GM12878 (cell line): ENCODE measurements around the gene SCIN. TPM values are rescaled to one million over a fixed set of nuclear protein-coding genes. Genes with fewer than 3 reads are reported as not detected.

Experiments
- ATAC-seq: fragments of 200-7000 bp; cut with Tn5 transposase; 3 replicates; pipeline ENCODE4 v1.9.1; 2020; ENCODE audit warnings: mild to moderate bottlenecking, moderate library complexity
- BruUV-seq: library from RNA; stranded (reverse); fragments of 400-500 nt; replicated peaks from 2 replicates; lab custom pipeline; 2021; lab: Mats Ljungman, UMichigan
- CTCF ChIA-PET: fragments of 300-600 bp; sonication (Branson Sonifier 250); formaldehyde crosslinking; extraction: SDS; loops from one replicate; lab custom pipeline; 2021; ENCODE audit warnings: inconsistent platforms; lab: Yijun Ruan, JAX
- POLR2A ChIA-PET: fragments of 350-600 bp; formaldehyde crosslinking; extraction: SDS; loops from one replicate; lab custom pipeline; 2021; ENCODE audit warnings: inconsistent platforms; lab: Charles Lee
- RAD21 ChIA-PET: fragments of 300-600 bp; sonication (Branson Sonifier 250); formaldehyde crosslinking; loops from one replicate; lab custom pipeline; 2023; ENCODE audit warnings: antibody characterized with exemption; ENCODE audit not compliant: unreplicated experiment; lab: Charles Lee
- SMC1A ChIA-PET: fragments of 300-600 bp; sonication (Branson Sonifier 250); formaldehyde crosslinking; loops from one replicate; lab custom pipeline; 2023; ENCODE audit not compliant: unreplicated experiment, uncharacterized antibody; lab: Charles Lee
- DNase-seq: peaks from one replicate; pipeline ENCODE4 v3.0.0-alpha.2; 2011; ENCODE audit warnings: low read depth, low spot score
- FAIRE-seq: peaks from 3 replicates; lab custom pipeline; 2011; peaks lifted over from hg19 to GRCh38; lab: Jason Lieb, UNC
- H2AFZ ChIP-seq: 2 replicates; pipeline ENCODE4 v1.6.0; 2011; ENCODE audit warnings: low read depth, low read length, control low read depth; ENCODE audit not compliant: control insufficient read depth
- H3K27ac ChIP-seq: 2 replicates; pipeline ENCODE4 v1.5.1; 2011; ENCODE audit warnings: control low read depth; ENCODE audit not compliant: control insufficient read depth, insufficient read depth
- H3K27me3 ChIP-seq, 2 experiments: replicated peaks in 1 of 2; 2 replicates each; pipeline versions ENCODE4 v1.6.0 to v1.6.1; 2011; ENCODE audit warnings: low read length in 1 of 2; ENCODE audit not compliant: control insufficient read depth in 2 of 2, insufficient read depth in 2 of 2
- H3K36me3 ChIP-seq, 2 experiments: 2 replicates each; pipeline ENCODE4 v1.5.1; 2011; ENCODE audit warnings: low read length in 1 of 2; ENCODE audit not compliant: control insufficient read depth in 2 of 2, insufficient read depth in 2 of 2
- H3K4me1 ChIP-seq: 2 replicates; pipeline ENCODE4 v1.6.1; 2011; ENCODE audit warnings: mild to moderate bottlenecking, low read length, moderate library complexity, mixed read lengths; ENCODE audit not compliant: control insufficient read depth, insufficient read depth
- H3K4me2 ChIP-seq: 2 replicates; pipeline ENCODE4 v1.6.0; 2011; ENCODE audit warnings: control low read depth; ENCODE audit not compliant: control insufficient read depth, insufficient read depth
- H3K4me3 ChIP-seq: fragments of 200-600 bp; sonication (generic); 2 replicates; pipeline ENCODE4 v1.5.1; 2016
- H3K79me2 ChIP-seq: 2 replicates; pipeline ENCODE4 v1.6.0; 2011; ENCODE audit warnings: low read length; ENCODE audit not compliant: control insufficient read depth, insufficient read depth
- H3K9ac ChIP-seq: 2 replicates; pipeline ENCODE4 v1.8.0; 2011; ENCODE audit warnings: low read length, control low read depth, mixed read lengths; ENCODE audit not compliant: control insufficient read depth, insufficient read depth
- H3K9me3 ChIP-seq: replicated peaks from 3 replicates; pipeline ENCODE4 v1.5.1; 2011; ENCODE audit warnings: mild to moderate bottlenecking, low read length; ENCODE audit not compliant: control insufficient read depth, insufficient read depth
- H4K20me1 ChIP-seq: 2 replicates; pipeline ENCODE4 v1.6.0; 2011; ENCODE audit not compliant: control insufficient read depth, insufficient read depth
- BCL11A ChIP-seq: IDR thresholded peaks from 2 replicates; pipeline ENCODE4 v1.6.1; 2011; ENCODE audit warnings: low read depth, low read length
- MYB ChIP-seq: fragments of 150-350 bp; IDR thresholded peaks from 2 replicates; pipeline ENCODE4 v1.6.1; 2014; ENCODE audit warnings: mild to moderate bottlenecking, low read depth, low read length, borderline replicate concordance
- ZBED1 ChIP-seq: IDR thresholded peaks from 2 replicates; pipeline ENCODE4 v1.6.1; 2016; ENCODE audit warnings: borderline replicate concordance
- ZNF592 ChIP-seq: fragments of 450-650 bp; IDR thresholded peaks from 2 replicates; pipeline ENCODE4 v1.6.1; 2017; ENCODE audit warnings: mild to moderate bottlenecking, moderate library complexity
- WGBS: methylation state at CpG from one replicate; pipeline ENCODE4 v1.1.6; 2016; ENCODE audit warnings: low lambda C conversion rate; ENCODE audit not compliant: insufficient replicate concordance, insufficient coverage; ENCODE audit errors: missing lambda C conversion rate; 5-methylcytosine and 5-hydroxymethylcytosine counted together
- in situ Hi-C: fragments of 300-500 bp; cut with MboI; formaldehyde crosslinking; loops from 9 replicates; pipeline ENCODE4 v1.14.3; 2018; ENCODE audit warnings: mixed read lengths
- intact Hi-C: fragments of 100-400 bp; cut with micrococcal nuclease; formaldehyde crosslinking; loops from one replicate; pipeline ENCODE4 v1.14.2; 2022; ENCODE audit not compliant: unreplicated experiment
- polyA plus RNA-seq, 11 experiments: library from polyadenylated mRNA; depleted of rRNA in 4 of 11; unstranded in 6 of 11; stranded (reverse) in 5 of 11; fragments of >200 nt; fragmentation: Nextera tagmentation in 4 of 11; fragmentation: Illumina TruSeq in 1 of 11; extraction: Ambion mirVana in 4 of 11; extraction: Trizol in 1 of 11; gene quantifications; 1 replicate in 1 of 11; 2 replicates in 10 of 11; pipeline versions ENCODE4 v1.2.1 to v1.2.3, GENCODE V29; 2011 to 2016; ENCODE audit warnings: inconsistent platforms in 2 of 11, missing spikeins in 2 of 11, low read depth in 1 of 11
- total RNA-seq, 4 experiments: library from RNA; depleted of rRNA in 3 of 4; stranded (reverse); fragments of >200 nt in 3 of 4; fragmentation: Illumina TruSeq in 1 of 4; extraction: Trizol in 1 of 4; gene quantifications; 2 replicates each; pipeline versions ENCODE4 v1.2.1 to v1.2.3, GENCODE V29; 2013 to 2021
- TF ChIP-seq, protein P1 (sequence below): fragments of 150-350 bp; IDR thresholded peaks from 2 replicates; pipeline ENCODE4 v1.6.1; 2014; ENCODE audit warnings: mild to moderate bottlenecking, low read depth, low read length

SCIN gene
- total and polyA plus RNA-seq, 10 of the 15 experiments (the other 5 are each of a cell fraction or from before 2014, with no cell fraction given), result 0.23 to 2.1 (median 1.0) TPM

DNA sequence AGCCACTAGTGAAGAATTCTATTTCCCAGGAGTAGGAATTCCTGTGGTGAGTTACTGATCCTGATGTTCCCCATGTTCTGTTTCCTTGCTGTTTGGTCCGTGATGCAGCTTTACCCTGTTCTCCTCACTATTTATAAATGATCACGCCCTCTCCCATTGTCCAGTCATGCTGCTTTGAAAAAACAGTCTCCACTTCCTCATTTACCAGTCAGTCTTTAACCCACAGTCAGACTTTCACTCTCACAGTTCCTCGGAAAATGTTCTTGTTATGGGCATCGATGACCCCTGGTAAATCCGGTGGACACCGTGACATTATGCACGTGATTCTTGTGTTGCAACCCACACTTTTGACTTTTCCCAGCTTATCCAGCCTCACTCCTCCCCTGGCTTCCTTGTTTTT lies 14.4 kb downstream of the SCIN start (continued):
- TF ChIP-seq, protein P1, sequence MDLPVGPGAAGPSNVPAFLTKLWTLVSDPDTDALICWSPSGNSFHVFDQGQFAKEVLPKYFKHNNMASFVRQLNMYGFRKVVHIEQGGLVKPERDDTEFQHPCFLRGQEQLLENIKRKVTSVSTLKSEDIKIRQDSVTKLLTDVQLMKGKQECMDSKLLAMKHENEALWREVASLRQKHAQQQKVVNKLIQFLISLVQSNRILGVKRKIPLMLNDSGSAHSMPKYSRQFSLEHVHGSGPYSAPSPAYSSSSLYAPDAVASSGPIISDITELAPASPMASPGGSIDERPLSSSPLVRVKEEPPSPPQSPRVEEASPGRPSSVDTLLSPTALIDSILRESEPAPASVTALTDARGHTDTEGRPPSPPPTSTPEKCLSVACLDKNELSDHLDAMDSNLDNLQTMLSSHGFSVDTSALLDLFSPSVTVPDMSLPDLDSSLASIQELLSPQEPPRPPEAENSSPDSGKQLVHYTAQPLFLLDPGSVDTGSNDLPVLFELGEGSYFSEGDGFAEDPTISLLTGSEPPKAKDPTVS, result no peak
- no peak for TF ChIP-seq ZNF592
- TF ChIP-seq MYB, result no peak
- TF ChIP-seq ZBED1, result no peak

DNA sequence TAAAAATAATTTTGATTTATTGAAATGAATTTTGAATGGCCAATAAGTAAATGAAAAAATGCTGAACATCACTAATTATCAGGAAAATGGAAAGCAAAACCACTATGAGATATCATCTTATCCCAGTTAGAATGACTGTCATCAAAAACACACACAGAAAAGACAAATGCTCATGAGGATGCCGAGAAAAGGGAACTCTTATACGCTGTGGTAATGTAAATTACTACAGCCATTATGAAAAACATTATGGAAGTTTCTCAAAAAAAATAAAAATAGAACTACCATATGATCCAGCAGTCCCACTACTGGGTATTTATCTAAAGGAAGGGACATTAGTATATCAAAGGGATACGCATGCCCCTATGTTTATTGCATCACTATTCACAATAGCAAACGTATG lies 15.8 kb downstream of the SCIN start:
- no peak for DNase-seq

More for the DNA sequence above, 15.8 kb downstream of the SCIN start:
- intact Hi-C loops, result no loop called here
- H2AFZ ChIP-seq, result no peak overlapping the region
- WGBS, result 84% methylated on average over 4 of the region's 4 CpGs
- TF ChIP-seq BCL11A, result no peak
- POLR2A ChIA-PET, result no interaction called here
- ATAC-seq, result no peak
- H3K4me2 ChIP-seq, result no peak overlapping the region
- in situ Hi-C loops, result no loop called here
- BruUV-seq, result no TSS peak
- FAIRE-seq, result no peak
- peaks cover 4% of the 10 kb centered on the region; the same call in 1 of the 2 replicates for H3K4me1 ChIP-seq
- no peak overlapping the region for H3K4me3 ChIP-seq
- H3K9ac ChIP-seq, result no peak overlapping the region
- no peaks in the 10 kb centered on the region for H3K79me2 ChIP-seq
- H3K9me3 ChIP-seq, result no peaks in the 10 kb centered on the region
- no peaks in the 10 kb centered on the region for H4K20me1 ChIP-seq
- CTCF ChIA-PET, result no interaction called here
- H3K27me3 ChIP-seq, result no peaks in the 10 kb centered on the region
- RAD21 ChIA-PET, result no interaction called here
- no peaks in the 10 kb centered on the region for H3K36me3 ChIP-seq
- SMC1A ChIA-PET, result interaction anchor here (1.2 kb wide), 1 partner anchor 36 kb away, joined by 3 read pairs; no protein-coding TSS in a partner anchor
- no peak overlapping the region for H3K27ac ChIP-seq
